GM19193 (cell line): Measurements from ENCODE around the gene INTS15.

Experiments
- POLR2A ChIP-seq: IDR thresholded peaks from 4 replicates; pipeline ENCODE4 v1.6.1; 2011; ENCODE audit not compliant: insufficient read depth, insufficient read length; ENCODE audit errors: extremely low read depth

The INTS15 gene

DNA sequence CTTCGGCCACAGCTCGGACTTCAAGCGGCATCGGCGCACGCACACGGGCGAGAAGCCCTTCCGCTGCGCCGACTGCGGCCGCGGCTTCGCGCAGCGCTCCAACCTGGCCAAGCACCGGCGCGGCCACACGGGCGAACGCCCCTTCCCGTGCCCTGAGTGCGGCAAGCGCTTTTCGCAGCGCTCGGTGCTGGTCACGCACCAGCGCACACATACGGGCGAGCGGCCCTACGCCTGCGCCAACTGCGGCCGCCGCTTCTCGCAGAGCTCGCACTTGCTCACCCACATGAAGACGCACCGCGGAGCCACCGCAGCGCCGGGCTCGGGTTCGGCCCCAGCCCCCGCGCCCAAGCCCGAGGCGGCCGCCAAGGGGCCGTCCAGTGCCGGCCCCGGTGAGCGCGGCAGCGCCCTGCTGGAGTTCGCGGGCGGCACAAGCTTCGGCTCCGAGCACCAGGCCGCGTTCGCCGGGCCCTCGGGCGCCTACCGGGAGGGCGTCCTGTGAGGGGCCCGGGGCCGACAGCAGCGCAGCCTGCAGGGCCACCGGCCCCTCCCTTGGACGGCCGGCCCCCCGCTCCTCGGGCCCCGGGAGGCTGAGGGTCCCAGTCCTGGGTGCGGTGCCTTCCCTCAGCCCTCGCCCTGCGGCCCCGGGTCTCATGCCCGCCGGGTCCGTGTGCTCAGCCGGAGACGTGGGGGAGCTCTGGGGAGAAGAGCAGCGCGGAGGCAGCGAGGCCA, 64.5 kb downstream of the INTS15 start:
- TF ChIP-seq POLR2A = no peak

DNA sequence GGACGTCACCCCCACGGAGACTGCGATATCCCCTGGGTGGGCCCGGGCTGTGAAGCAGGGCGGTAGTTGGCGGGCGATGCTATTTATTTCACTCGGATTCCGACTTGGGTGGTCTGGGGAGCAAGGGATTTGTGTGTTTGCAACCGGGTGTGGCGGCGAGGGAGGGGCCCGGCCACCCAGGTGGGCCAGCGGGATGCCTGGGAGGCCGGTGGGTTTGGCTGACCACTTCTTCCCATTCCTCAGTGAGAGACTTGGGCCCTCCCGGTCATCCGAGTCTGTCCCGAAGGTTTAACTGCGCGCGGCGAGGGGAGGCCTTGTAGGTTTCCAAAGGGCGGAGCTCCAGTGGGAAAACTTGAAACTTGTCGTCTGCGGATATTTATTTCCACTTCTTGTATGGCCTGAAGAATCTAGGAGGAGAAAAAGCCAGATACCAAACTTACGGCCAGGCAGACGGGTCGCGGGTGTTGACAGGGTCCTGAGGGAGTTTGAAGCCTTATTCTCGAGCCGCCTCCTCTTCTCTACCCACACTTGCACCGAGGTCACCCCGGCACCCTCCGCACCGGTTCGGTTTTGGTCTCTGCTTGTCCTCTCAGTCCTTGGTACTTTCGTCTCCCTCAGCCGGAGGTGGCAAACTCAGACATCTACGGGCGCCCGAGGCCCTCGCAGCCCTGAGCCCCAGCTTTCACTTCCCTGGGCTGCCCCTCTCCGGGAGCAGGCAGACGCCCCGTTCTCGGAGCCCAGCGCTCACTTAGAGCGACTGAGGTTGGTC, 65.2 kb downstream of the INTS15 start:
- no peak for TF ChIP-seq POLR2A

DNA sequence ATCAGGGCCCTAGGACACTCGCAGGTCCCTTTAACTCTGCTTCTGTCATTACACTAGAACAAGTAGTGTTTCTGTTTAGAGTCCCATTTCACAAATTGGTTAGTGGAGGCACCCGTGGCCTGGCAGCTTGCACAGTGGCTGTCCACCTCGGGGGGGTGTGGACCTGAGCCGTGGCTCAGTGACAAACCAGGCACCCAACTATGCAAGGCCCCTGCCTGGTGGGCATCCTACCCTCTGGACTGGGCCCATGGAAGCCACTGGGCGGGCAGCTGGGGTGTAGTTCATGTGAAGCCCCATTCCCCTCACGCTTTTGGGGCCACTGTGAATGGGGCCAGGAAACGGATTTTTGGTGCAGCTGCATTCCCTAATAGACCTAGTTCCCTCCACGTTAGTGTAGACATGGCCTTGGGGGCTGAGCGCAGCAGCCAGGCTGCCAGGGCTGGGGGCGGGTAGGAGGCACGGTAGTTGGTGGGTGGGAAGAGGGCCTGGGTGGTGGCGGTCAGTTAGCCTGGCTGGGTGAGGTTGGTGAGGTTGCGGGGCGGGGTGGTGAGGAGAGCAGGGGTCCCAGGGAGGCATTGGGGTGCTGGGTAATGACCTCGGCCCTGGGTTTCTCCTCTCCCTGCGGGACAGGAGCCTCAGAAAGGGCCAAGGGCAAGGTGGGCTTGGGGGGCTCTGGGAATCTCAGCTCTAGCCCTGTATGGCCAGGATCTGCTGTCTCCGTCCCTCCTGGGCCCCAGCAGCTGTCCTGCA, 66.0 kb downstream of the INTS15 start:
- no peak for TF ChIP-seq POLR2A

DNA sequence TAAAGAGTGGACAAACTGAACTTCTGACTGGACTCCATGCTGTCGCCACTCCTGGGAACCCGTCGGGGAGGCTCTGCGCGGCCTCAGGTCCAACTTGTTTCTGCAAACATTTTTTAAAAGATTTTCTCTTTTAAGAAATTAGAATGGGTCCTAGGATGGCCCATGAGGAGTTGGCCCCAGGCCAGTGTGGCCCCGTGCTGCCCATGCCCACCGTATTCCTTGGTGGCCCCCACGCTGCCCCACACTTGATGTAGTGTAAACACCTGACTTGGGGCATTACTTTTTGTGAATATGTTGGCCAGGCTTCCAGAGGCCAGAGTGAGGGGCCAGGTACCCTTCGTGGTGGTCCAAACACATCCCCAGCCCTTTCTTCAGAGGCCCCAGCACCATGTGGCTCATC, 66.6 kb downstream of the INTS15 start:
- no peak for TF ChIP-seq POLR2A
